C4-2B (cell line): ENCODE measurements around the gene KCNT1.

Experiments used
- H3K27ac ChIP-seq: fragments of 450-650 bp; 2 replicates; pipeline ENCODE4 v1.5.1; 2017
- ZFX ChIP-seq: fragments of 450-650 bp; IDR thresholded peaks from 2 replicates; pipeline ENCODE4 v1.6.1; 2017
- TF ChIP-seq, protein P1 (sequence below): fragments of 450-650 bp; conservative IDR thresholded peaks from 2 replicates; pipeline ENCODE4 v1.5.1; 2017; ENCODE audit warnings: mild to moderate bottlenecking

Gene KCNT1

GRCh38 chr9:135695642-135696041, 6.3 kb upstream of the KCNT1 start:
- no peak overlapping the region for H3K27ac ChIP-seq
- no peak for TF ChIP-seq ZFX
- TF ChIP-seq, protein P1, sequence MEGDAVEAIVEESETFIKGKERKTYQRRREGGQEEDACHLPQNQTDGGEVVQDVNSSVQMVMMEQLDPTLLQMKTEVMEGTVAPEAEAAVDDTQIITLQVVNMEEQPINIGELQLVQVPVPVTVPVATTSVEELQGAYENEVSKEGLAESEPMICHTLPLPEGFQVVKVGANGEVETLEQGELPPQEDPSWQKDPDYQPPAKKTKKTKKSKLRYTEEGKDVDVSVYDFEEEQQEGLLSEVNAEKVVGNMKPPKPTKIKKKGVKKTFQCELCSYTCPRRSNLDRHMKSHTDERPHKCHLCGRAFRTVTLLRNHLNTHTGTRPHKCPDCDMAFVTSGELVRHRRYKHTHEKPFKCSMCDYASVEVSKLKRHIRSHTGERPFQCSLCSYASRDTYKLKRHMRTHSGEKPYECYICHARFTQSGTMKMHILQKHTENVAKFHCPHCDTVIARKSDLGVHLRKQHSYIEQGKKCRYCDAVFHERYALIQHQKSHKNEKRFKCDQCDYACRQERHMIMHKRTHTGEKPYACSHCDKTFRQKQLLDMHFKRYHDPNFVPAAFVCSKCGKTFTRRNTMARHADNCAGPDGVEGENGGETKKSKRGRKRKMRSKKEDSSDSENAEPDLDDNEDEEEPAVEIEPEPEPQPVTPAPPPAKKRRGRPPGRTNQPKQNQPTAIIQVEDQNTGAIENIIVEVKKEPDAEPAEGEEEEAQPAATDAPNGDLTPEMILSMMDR: no peak

GRCh38 chr9:135696446-135696845, 5.5 kb upstream of the KCNT1 start:
- H3K27ac ChIP-seq: no peak overlapping the region
- TF ChIP-seq, protein P1: no peak
- TF ChIP-seq ZFX: no peak

- TF ChIP-seq ZFX: no peak
- TF ChIP-seq, protein P1: no peak
- no peak overlapping the region for H3K27ac ChIP-seq
Observed at GRCh38 chr9:135697226-135697625, 4.8 kb upstream of the KCNT1 start.

- TF ChIP-seq ZFX: no peak
- TF ChIP-seq, protein P1: no peak
- no peak overlapping the region for H3K27ac ChIP-seq
Observed at GRCh38 chr9:135698236-135698635, 3.7 kb upstream of the KCNT1 start.

DNA sequence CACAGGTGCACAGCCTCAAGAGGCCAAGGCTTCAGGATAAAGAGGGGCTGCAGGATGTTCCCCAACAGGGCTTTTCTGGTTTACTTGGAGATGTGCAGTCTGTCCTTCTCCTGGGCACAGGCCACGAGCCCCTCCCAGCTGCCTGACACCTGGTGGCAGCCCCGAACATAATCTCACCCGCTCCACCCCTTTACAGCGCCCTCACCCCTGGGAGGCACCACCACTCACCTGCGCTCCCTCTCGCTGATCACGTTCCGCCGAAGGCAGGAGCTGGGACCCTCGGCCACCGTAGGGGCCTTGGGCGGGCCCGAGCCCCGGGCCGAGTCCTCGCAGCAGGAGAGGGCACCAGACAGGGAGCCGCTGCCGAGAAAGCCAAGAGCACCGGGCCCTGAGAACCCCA, 3.2 kb upstream of the KCNT1 start:
- no peak overlapping the region for H3K27ac ChIP-seq
- no peak for TF ChIP-seq ZFX
- TF ChIP-seq, protein P1: no peak

- H3K27ac ChIP-seq: no peak within 1 kb of the TSS
- no peak for TF ChIP-seq ZFX
- TF ChIP-seq, protein P1: no peak
Observed at GRCh38 chr9:135699440-135699839, 2.5 kb upstream of the KCNT1 start, which contains the start of gene SOHLH1. Gene SOHLH1 (minus strand): TSS chr9:135699481. CDS start chr9:135699467, 14 bp downstream.

DNA sequence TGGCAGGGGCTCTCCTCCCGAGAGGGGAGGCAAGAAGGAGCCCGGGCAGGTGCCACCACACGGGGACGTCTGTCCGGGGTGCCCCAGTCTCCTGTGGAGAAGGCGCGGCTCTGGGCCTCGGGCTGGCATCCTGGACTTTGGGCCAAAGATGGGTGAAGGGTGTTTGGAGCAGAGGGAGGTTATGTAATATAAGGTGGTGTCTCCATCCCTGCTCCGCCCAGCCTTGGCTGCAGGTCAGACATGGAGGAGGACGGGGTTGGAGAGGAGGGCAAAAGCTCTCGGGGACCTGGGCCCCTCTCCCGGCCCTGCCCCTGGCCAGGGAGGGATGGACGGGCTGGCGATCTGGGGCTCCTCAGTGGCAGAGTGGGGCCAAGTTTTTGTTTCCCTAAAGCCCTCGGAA, 1.5 kb upstream of the KCNT1 start:
- H3K27ac ChIP-seq: no peak overlapping the region
- TF ChIP-seq ZFX: no peak
- TF ChIP-seq, protein P1: no peak
